ENCODE data around the gene PRR33.

DNA sequence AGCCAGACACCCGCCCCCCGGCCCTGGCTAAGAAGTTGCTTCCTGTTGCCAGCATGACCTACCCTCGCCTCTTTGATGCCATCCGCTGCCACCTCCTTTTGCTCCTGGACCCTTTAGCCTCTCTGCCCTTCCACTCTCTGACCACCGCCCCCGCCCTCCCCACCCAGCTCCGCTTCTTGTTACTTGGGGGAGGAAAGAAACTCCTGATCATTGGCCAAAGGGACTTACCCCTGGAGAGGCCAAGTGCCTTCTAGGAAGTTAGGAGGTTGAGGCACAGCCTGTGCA lies at the start of gene PRR33:
- no peak for TF ChIP-seq EZH2 (IDR thresholded peaks at IDR 0.05; ENCODE audit: borderline replicate concordance, low read depth, low read length)
- TF ChIP-seq MAFF (IDR thresholded peaks at IDR 0.05; ENCODE audit: low read length), result no peak
- TF ChIP-seq, protein P1, sequence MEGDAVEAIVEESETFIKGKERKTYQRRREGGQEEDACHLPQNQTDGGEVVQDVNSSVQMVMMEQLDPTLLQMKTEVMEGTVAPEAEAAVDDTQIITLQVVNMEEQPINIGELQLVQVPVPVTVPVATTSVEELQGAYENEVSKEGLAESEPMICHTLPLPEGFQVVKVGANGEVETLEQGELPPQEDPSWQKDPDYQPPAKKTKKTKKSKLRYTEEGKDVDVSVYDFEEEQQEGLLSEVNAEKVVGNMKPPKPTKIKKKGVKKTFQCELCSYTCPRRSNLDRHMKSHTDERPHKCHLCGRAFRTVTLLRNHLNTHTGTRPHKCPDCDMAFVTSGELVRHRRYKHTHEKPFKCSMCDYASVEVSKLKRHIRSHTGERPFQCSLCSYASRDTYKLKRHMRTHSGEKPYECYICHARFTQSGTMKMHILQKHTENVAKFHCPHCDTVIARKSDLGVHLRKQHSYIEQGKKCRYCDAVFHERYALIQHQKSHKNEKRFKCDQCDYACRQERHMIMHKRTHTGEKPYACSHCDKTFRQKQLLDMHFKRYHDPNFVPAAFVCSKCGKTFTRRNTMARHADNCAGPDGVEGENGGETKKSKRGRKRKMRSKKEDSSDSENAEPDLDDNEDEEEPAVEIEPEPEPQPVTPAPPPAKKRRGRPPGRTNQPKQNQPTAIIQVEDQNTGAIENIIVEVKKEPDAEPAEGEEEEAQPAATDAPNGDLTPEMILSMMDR (IDR thresholded peaks at IDR 0.05 in 2 of 3, conservative IDR thresholded peaks at IDR 0.05 in 1 of 3; ENCODE audit: insufficient read depth in 2 of 3, low read depth in 1 of 3, low read length in 3 of 3), result no peak
- TF ChIP-seq SREBF1 (IDR thresholded peaks at IDR 0.05; ENCODE audit: borderline replicate concordance, low read depth, low read length), result no peak
- TF ChIP-seq, protein P2, sequence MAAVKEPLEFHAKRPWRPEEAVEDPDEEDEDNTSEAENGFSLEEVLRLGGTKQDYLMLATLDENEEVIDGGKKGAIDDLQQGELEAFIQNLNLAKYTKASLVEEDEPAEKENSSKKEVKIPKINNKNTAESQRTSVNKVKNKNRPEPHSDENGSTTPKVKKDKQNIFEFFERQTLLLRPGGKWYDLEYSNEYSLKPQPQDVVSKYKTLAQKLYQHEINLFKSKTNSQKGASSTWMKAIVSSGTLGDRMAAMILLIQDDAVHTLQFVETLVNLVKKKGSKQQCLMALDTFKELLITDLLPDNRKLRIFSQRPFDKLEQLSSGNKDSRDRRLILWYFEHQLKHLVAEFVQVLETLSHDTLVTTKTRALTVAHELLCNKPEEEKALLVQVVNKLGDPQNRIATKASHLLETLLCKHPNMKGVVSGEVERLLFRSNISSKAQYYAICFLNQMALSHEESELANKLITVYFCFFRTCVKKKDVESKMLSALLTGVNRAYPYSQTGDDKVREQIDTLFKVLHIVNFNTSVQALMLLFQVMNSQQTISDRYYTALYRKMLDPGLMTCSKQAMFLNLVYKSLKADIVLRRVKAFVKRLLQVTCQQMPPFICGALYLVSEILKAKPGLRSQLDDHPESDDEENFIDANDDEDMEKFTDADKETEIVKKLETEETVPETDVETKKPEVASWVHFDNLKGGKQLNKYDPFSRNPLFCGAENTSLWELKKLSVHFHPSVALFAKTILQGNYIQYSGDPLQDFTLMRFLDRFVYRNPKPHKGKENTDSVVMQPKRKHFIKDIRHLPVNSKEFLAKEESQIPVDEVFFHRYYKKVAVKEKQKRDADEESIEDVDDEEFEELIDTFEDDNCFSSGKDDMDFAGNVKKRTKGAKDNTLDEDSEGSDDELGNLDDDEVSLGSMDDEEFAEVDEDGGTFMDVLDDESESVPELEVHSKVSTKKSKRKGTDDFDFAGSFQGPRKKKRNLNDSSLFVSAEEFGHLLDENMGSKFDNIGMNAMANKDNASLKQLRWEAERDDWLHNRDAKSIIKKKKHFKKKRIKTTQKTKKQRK (IDR thresholded peaks at IDR 0.05; ENCODE audit: borderline replicate concordance, low read depth, low read length), result no peak
- TF ChIP-seq NR2C2 (CRISPR knock-in tag; IDR thresholded peaks at IDR 0.05), result no peak
- no peak for TF ChIP-seq NR2C2 (tag; IDR thresholded peaks at IDR 0.05)
- TF ChIP-seq, protein P3, sequence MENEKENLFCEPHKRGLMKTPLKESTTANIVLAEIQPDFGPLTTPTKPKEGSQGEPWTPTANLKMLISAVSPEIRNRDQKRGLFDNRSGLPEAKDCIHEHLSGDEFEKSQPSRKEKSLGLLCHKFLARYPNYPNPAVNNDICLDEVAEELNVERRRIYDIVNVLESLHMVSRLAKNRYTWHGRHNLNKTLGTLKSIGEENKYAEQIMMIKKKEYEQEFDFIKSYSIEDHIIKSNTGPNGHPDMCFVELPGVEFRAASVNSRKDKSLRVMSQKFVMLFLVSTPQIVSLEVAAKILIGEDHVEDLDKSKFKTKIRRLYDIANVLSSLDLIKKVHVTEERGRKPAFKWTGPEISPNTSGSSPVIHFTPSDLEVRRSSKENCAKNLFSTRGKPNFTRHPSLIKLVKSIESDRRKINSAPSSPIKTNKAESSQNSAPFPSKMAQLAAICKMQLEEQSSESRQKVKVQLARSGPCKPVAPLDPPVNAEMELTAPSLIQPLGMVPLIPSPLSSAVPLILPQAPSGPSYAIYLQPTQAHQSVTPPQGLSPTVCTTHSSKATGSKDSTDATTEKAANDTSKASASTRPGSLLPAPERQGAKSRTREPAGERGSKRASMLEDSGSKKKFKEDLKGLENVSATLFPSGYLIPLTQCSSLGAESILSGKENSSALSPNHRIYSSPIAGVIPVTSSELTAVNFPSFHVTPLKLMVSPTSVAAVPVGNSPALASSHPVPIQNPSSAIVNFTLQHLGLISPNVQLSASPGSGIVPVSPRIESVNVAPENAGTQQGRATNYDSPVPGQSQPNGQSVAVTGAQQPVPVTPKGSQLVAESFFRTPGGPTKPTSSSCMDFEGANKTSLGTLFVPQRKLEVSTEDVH (IDR thresholded peaks at IDR 0.05; ENCODE audit: low read depth, partially characterized antibody), result no peak
- no peak for TF ChIP-seq POLR2AphosphoS5 (IDR thresholded peaks at IDR 0.05; ENCODE audit: control insufficient read depth, insufficient read depth, low read depth, low read length)
- no peak for TF ChIP-seq SMAD1 (IDR thresholded peaks at IDR 0.05; ENCODE audit: low read depth, low read length, partially characterized antibody)
- no peak for TF ChIP-seq JUND (IDR thresholded peaks at IDR 0.05; ENCODE audit: borderline replicate concordance, low read depth, low read length)
- no peak for TF ChIP-seq JUND (tag; IDR thresholded peaks at IDR 0.05; ENCODE audit: borderline replicate concordance, low read depth, low read length)
- no peak for TF ChIP-seq CBX8 (IDR thresholded peaks at IDR 0.05; ENCODE audit: borderline replicate concordance, extremely low read depth, low read depth, low read length, poor library complexity, severe bottlenecking)
- no peak for TF ChIP-seq SMC3 (conservative IDR thresholded peaks at IDR 0.05; ENCODE audit: insufficient read depth, low read depth, low read length)
- TF ChIP-seq CHD1 (IDR thresholded peaks at IDR 0.05; ENCODE audit: low read length), result no peak
- TF ChIP-seq HNRNPL (IDR thresholded peaks at IDR 0.05; ENCODE audit: low read depth, low read length), result no peak

All from K562 (cell line).